HL-60 (cell line): Measurements from ENCODE around the gene DNASE2B.

Experiments
- GABPA ChIP-seq: IDR thresholded peaks from 2 replicates; pipeline ENCODE4 v1.6.1; 2012; ENCODE audit warnings: low read depth
- POLR2AphosphoS5 ChIP-seq: IDR thresholded peaks from 2 replicates; pipeline ENCODE4 v1.6.1; 2012; ENCODE audit warnings: low read depth
- TF ChIP-seq, protein P1 (sequence below): IDR thresholded peaks from one replicate; pipeline ENCODE4 v1.5.1; 2011; ENCODE audit warnings: low read length, control low read depth, inconsistent platforms; ENCODE audit not compliant: insufficient read depth
- TF ChIP-seq, protein P2 (sequence below): IDR thresholded peaks from 2 replicates; pipeline ENCODE4 v1.6.1; 2012; ENCODE audit warnings: low read depth; ENCODE audit not compliant: insufficient replicate concordance

DNA sequence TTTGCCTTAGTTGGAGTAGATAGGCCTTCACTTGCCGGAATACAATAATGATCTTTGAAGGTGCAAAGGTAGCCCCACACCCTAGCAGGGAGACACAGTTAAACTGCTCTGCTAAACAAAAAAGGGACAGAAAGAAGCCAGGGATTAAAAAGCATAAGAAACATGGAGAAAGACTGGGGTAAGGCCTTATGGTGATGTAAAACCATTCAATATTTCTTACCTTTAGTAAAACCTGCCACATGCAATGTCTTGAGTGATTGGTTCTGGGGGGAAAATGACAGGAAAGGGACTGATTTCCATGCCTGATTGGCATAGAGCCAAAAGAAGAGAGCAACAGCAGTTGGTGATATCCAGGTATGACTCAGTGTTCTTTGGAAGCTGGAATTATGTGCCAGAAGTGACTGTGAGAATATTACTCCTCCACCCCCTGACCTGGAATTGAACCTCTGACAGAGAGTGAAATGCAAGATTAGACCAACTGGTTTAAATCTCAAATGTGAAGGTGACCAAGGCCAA is 8.1 kb downstream of the DNASE2B start:
- TF ChIP-seq, protein P1, sequence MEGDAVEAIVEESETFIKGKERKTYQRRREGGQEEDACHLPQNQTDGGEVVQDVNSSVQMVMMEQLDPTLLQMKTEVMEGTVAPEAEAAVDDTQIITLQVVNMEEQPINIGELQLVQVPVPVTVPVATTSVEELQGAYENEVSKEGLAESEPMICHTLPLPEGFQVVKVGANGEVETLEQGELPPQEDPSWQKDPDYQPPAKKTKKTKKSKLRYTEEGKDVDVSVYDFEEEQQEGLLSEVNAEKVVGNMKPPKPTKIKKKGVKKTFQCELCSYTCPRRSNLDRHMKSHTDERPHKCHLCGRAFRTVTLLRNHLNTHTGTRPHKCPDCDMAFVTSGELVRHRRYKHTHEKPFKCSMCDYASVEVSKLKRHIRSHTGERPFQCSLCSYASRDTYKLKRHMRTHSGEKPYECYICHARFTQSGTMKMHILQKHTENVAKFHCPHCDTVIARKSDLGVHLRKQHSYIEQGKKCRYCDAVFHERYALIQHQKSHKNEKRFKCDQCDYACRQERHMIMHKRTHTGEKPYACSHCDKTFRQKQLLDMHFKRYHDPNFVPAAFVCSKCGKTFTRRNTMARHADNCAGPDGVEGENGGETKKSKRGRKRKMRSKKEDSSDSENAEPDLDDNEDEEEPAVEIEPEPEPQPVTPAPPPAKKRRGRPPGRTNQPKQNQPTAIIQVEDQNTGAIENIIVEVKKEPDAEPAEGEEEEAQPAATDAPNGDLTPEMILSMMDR: no peak
- TF ChIP-seq POLR2AphosphoS5: no peak
- no peak for TF ChIP-seq GABPA
- TF ChIP-seq, protein P2, sequence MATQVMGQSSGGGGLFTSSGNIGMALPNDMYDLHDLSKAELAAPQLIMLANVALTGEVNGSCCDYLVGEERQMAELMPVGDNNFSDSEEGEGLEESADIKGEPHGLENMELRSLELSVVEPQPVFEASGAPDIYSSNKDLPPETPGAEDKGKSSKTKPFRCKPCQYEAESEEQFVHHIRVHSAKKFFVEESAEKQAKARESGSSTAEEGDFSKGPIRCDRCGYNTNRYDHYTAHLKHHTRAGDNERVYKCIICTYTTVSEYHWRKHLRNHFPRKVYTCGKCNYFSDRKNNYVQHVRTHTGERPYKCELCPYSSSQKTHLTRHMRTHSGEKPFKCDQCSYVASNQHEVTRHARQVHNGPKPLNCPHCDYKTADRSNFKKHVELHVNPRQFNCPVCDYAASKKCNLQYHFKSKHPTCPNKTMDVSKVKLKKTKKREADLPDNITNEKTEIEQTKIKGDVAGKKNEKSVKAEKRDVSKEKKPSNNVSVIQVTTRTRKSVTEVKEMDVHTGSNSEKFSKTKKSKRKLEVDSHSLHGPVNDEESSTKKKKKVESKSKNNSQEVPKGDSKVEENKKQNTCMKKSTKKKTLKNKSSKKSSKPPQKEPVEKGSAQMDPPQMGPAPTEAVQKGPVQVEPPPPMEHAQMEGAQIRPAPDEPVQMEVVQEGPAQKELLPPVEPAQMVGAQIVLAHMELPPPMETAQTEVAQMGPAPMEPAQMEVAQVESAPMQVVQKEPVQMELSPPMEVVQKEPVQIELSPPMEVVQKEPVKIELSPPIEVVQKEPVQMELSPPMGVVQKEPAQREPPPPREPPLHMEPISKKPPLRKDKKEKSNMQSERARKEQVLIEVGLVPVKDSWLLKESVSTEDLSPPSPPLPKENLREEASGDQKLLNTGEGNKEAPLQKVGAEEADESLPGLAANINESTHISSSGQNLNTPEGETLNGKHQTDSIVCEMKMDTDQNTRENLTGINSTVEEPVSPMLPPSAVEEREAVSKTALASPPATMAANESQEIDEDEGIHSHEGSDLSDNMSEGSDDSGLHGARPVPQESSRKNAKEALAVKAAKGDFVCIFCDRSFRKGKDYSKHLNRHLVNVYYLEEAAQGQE: no peak
